ENCODE measurements around the gene CDKAL1.

CDKAL1 gene

GRCh38 chr6:20955751-20956150 lies 421.5 kb downstream of the CDKAL1 start:
- no peak for DNase-seq (ENCODE audit: low read depth, low spot score)
- CTCF ChIA-PET: no interaction called here
- POLR2A ChIA-PET: no interaction called here
- no peak for TF ChIP-seq CTCF (IDR thresholded peaks at IDR 0.05; ENCODE audit: insufficient read depth, low read length, missing control alignments)
- H3K4me3 ChIP-seq (ENCODE audit: low read depth, low read length): no peak overlapping the region

- no peak for DNase-seq (ENCODE audit: low read depth, low spot score)
- no peak overlapping the region for H3K4me3 ChIP-seq (ENCODE audit: low read depth, low read length)
- CTCF ChIA-PET: no interaction called here
- no peak for TF ChIP-seq CTCF (IDR thresholded peaks at IDR 0.05; ENCODE audit: insufficient read depth, low read length, missing control alignments)
- POLR2A ChIA-PET: no interaction called here
Observed at GRCh38 chr6:20960067-20960466, 425.8 kb downstream of the CDKAL1 start.

GRCh38 chr6:20965276-20965675 lies 431.0 kb downstream of the CDKAL1 start:
- CTCF ChIA-PET: no interaction called here
- TF ChIP-seq CTCF (IDR thresholded peaks at IDR 0.05; ENCODE audit: insufficient read depth, low read length, missing control alignments): no peak
- no peak overlapping the region for H3K4me3 ChIP-seq (ENCODE audit: low read depth, low read length)
- no peak for DNase-seq (ENCODE audit: low read depth, low spot score)
- POLR2A ChIA-PET: no interaction called here

- H3K4me3 ChIP-seq (ENCODE audit: low read depth, low read length): no peak overlapping the region
- POLR2A ChIA-PET: no interaction called here
- DNase-seq (ENCODE audit: low read depth, low spot score): no peak
- CTCF ChIA-PET: interaction anchor here (0.8 kb wide), 1 partner anchor 11 kb away, joined by 3 read pairs; no protein-coding TSS in a partner anchor
- TF ChIP-seq CTCF (IDR thresholded peaks at IDR 0.05; ENCODE audit: insufficient read depth, low read length, missing control alignments): no peak
Observed at GRCh38 chr6:20965915-20966314, 431.7 kb downstream of the CDKAL1 start.

- no peak for DNase-seq (ENCODE audit: low read depth, low spot score)
- CTCF ChIA-PET: no interaction called here
- POLR2A ChIA-PET: no interaction called here
- no peak overlapping the region for H3K4me3 ChIP-seq (ENCODE audit: low read depth, low read length)
- TF ChIP-seq CTCF (IDR thresholded peaks at IDR 0.05; ENCODE audit: insufficient read depth, low read length, missing control alignments): no peak
Observed at GRCh38 chr6:20969551-20969950, 435.3 kb downstream of the CDKAL1 start.

- no peak overlapping the region for H3K4me3 ChIP-seq (ENCODE audit: low read depth, low read length)
- no peak for DNase-seq (ENCODE audit: low read depth, low spot score)
- TF ChIP-seq CTCF (IDR thresholded peaks at IDR 0.05; ENCODE audit: insufficient read depth, low read length, missing control alignments): no peak
- POLR2A ChIA-PET: no interaction called here
- CTCF ChIA-PET: no interaction called here
Observed at GRCh38 chr6:20976391-20976918, 442.2 kb downstream of the CDKAL1 start.
